Heart right ventricle (tissue), 16 donors: Measurements from ENCODE around the gene CTBP2. TPM values are rescaled to one million over a fixed set of nuclear protein-coding genes. Genes with fewer than 3 reads are reported as not detected.

Source experiments
- ATAC-seq, 8 donors: fragments of 200-7000 bp; cut with Tn5 transposase; one replicate each; pipeline ENCODE4 v1.9.1; 2020; ENCODE audit warnings: mild to moderate bottlenecking in 8 of 8, moderate library complexity in 8 of 8, moderate number of reproducible peaks in 1 of 8
- DNase-seq, 2 donors: peaks; one replicate each; pipeline ENCODE4 v3.0.0-alpha.2; 2020
- H3K27ac ChIP-seq, 10 donors: fragments of 200-600 bp; sonication (generic) in 2 of 10; one replicate each; pipeline versions ENCODE4 v1.5.0 to v1.8.0; 2020 to 2022; ENCODE audit warnings: mild to moderate bottlenecking in 3 of 10
- H3K27me3 ChIP-seq, 7 donors: fragments of 200-600 bp; one replicate each; pipeline ENCODE4 v1.8.0; 2021 to 2022; ENCODE audit warnings: mild to moderate bottlenecking in 2 of 7
- H3K36me3 ChIP-seq, 9 donors: fragments of 200-600 bp; sonication (generic) in 1 of 9; one replicate each; pipeline versions ENCODE4 v1.5.0 to v1.8.0; 2020 to 2022; ENCODE audit warnings: mild to moderate bottlenecking in 2 of 9
- H3K4me1 ChIP-seq, 9 donors: fragments of 200-600 bp; sonication (generic) in 1 of 9; one replicate each; pipeline versions ENCODE4 v1.5.0 to v1.8.0; 2020 to 2022; ENCODE audit warnings: mild to moderate bottlenecking in 4 of 9
- H3K4me3 ChIP-seq, 10 donors: fragments of 200-600 bp; sonication (generic) in 2 of 10; one replicate each; pipeline versions ENCODE4 v1.5.0 to v1.8.0; 2020 to 2022; ENCODE audit warnings: mild to moderate bottlenecking in 7 of 10, moderate library complexity in 2 of 10
- H3K9me3 ChIP-seq, 11 donors: fragments of 200-600 bp in 10 of 11; sonication (generic) in 2 of 11; one replicate each; pipeline versions ENCODE4 v1.5.0 to v1.8.0; 2013 to 2022; ENCODE audit warnings: mild to moderate bottlenecking in 2 of 11, control low read depth in 1 of 11, moderate library complexity in 1 of 11
- WGBS, 2 donors: extraction: QIAGEN DNeasy Blood & Tissue Kit; methylation state at CpG; one replicate each; pipeline ENCODE4 v1.1.7; 2013; ENCODE audit warnings: inconsistent platforms in 1 of 2; 5-methylcytosine and 5-hydroxymethylcytosine counted together
- intact Hi-C, 10 donors: fragments of 100-400 bp; cut with DNase I; formaldehyde crosslinking; loops; one replicate each; pipeline versions ENCODE4 v1.11.1 to v1.14.2; 2022
- polyA plus RNA-seq, 2 donors: library from polyadenylated mRNA; stranded (reverse); fragments of 200-250 nt; gene quantifications; one replicate each; pipeline ENCODE4 v1.2.3, GENCODE V29; 2013
- total RNA-seq, 10 donors: library from RNA; stranded (reverse); fragmentation: NEBNext Ultra II Directional in 3 of 10; extraction: Animal tissue kit (Norgen Biotek cat#: 25700) in 3 of 10; gene quantifications; one replicate each; pipeline versions ENCODE4 v1.2.1 to v1.2.4, GENCODE V29; 2021 to 2023
- TF ChIP-seq, protein P1 (sequence below), 9 donors: fragments of 200-600 bp; sonication (generic) in 2 of 9; IDR thresholded peaks; one replicate each; pipeline versions ENCODE4 v1.5.0 to v1.8.0; 2021 to 2022; ENCODE audit warnings: antibody characterized with exemption in 9 of 9, mild to moderate bottlenecking in 5 of 9, moderate library complexity in 1 of 9
- donor health status: Arrhythmogenic right ventricular cardiomyopathy.
- donor health status: ischemic (EF 13 %, LVEDD 7.1; RV severe dilation, severe dysfunction).
- donor health status: healthy with polysubstance abuse.
- donor health status: DM: no; HTN: yes; CAD: no.
- donor health status: DM: no; HTN: no; CAD: no.
- donor health status: ischemic (EF 25% LVEDD 6.9; RV normal size, moderate dysfunction).
- donor health status: ischemic (EF 25% LVEDD 5.7; RV mildly dilated, moderate dysfunction).
- donor health status: healthy.
- donor health status: DM: yes; HTN: yes; CAD: no.
- donor health status: Ischemic cardiomyopathy.
- donor health status: ischemic (EF 35%, LVEDD 5.7; RV mildly dilated, moderate dysfunction).
- donor health status: nonischemic (EF 11% LVEDD 7.7; RV severe dilation, severe dysfunction).
- donor health status: DM: yes; HTN: yes; CAD: no.
- donor health status: PGD.
- donor health status: ischemic (EF 29% LVEDD 5.4; RV normal size, mild dysfunction).
- donor health status: nonischemic (EF 23%, LVEDD 6.1; RV moderate dilation, normal function).

Gene CTBP2
- total and polyA plus RNA-seq, 12 donors, result 14.7 to 36.2 (median 26.0) TPM

DNA sequence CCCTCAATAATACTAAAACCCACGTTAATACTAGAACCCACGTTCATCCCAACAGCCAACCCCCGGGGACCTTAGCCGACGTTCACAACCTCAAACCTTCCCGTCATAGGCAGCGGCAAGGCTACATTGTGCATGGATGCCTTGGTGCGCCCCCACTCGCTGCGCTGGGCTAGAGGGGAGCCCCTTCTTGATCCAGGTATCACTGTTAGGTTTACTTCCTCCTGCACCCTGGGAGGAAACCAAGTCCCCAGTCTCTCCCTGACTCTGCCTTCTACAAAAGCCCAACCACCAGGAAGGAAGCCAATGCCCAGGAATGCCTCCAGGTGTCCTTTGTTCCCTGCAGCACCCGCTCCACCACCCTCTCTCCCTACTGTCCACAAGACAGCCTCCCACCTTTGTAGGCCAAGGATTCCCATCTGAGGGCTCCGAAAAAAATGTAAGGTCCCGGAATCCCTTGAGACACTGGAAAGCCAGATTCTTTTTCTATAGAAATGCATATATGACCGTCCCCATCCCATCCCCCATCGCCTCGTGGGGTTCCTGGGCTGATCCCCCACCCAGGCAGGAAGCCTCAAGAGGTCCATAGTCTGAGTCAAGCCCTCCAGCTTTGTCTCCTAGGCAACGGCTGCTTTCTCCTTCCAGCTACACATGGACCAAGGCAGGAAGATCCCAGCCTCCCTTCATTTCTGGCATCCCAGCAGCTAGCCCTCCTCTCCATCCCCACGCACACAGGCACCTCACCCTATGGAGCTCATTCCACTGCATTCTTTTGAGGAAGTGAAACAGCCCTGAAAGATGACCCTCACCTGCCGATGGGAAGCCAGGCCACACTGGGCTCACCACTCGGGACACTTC is 25.2 kb downstream of the CTBP2 start:
- peaks cover 0 to 39% (median 7%) of the 10 kb centered on the region in 9 donors for H3K36me3 ChIP-seq
- H3K27me3 ChIP-seq, result no peaks in the 10 kb centered on the region
- TF ChIP-seq, protein P1, sequence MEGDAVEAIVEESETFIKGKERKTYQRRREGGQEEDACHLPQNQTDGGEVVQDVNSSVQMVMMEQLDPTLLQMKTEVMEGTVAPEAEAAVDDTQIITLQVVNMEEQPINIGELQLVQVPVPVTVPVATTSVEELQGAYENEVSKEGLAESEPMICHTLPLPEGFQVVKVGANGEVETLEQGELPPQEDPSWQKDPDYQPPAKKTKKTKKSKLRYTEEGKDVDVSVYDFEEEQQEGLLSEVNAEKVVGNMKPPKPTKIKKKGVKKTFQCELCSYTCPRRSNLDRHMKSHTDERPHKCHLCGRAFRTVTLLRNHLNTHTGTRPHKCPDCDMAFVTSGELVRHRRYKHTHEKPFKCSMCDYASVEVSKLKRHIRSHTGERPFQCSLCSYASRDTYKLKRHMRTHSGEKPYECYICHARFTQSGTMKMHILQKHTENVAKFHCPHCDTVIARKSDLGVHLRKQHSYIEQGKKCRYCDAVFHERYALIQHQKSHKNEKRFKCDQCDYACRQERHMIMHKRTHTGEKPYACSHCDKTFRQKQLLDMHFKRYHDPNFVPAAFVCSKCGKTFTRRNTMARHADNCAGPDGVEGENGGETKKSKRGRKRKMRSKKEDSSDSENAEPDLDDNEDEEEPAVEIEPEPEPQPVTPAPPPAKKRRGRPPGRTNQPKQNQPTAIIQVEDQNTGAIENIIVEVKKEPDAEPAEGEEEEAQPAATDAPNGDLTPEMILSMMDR (IDR thresholded peaks at IDR 0.05), result no peak
- WGBS, 2 donors, result 86 to 87% methylated on average over 20 of the region's 20 CpGs
- H3K4me3 ChIP-seq, result no peak overlapping the region
- peaks cover 0 to 6% (median 0%) of the 10 kb centered on the region in 11 donors for H3K9me3 ChIP-seq
- DNase-seq, result no peak
- intact Hi-C loops, result loop anchor here in 2 of 10 donors (5.0 kb wide), 2 partner anchors 68 to 88 kb away; no protein-coding TSS in a partner anchor
- ATAC-seq, result no peak
- H3K27ac ChIP-seq, result no peak overlapping the region
- H3K4me1 ChIP-seq, result peaks cover 24 to 73% (median 52%) of the 10 kb centered on the region in 9 donors

DNA sequence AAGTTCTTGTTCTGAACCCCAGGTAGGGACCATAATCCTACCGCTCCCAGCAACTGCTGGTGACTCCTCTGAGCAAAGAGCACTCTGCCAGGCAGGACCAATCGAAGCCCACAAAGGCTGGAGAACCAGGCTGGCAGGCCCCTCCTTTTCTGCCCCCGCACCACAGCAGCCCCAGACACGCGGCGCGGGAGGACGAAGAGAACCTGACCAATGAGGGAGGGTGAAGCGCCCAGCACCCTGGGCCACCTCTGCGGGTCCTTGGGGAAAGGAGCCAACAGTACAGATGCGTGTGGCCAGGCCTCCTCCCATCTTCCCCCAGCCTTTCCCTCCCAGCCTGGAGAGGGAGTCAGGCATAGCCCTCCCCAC is 25.9 kb downstream of the CTBP2 start:
- no peak overlapping the region for H3K27ac ChIP-seq
- DNase-seq, result no peak
- 74 to 75% methylated on average over 11 of the region's 11 CpGs for WGBS, 2 donors
- intact Hi-C loops, result no loop called here
- H3K4me3 ChIP-seq, result no peak overlapping the region
- H3K27me3 ChIP-seq, result no peaks in the 10 kb centered on the region
- peaks cover 0 to 39% (median 7%) of the 10 kb centered on the region in 9 donors for H3K36me3 ChIP-seq
- ATAC-seq, result peak in 2 of 8 donors; percentile 9 to 35
- H3K4me1 ChIP-seq, result peaks cover 25 to 79% (median 56%) of the 10 kb centered on the region in 9 donors
- H3K9me3 ChIP-seq, result peaks cover 0 to 6% (median 0%) of the 10 kb centered on the region in 11 donors
- TF ChIP-seq, protein P1 (IDR thresholded peaks at IDR 0.05), result no peak

DNA sequence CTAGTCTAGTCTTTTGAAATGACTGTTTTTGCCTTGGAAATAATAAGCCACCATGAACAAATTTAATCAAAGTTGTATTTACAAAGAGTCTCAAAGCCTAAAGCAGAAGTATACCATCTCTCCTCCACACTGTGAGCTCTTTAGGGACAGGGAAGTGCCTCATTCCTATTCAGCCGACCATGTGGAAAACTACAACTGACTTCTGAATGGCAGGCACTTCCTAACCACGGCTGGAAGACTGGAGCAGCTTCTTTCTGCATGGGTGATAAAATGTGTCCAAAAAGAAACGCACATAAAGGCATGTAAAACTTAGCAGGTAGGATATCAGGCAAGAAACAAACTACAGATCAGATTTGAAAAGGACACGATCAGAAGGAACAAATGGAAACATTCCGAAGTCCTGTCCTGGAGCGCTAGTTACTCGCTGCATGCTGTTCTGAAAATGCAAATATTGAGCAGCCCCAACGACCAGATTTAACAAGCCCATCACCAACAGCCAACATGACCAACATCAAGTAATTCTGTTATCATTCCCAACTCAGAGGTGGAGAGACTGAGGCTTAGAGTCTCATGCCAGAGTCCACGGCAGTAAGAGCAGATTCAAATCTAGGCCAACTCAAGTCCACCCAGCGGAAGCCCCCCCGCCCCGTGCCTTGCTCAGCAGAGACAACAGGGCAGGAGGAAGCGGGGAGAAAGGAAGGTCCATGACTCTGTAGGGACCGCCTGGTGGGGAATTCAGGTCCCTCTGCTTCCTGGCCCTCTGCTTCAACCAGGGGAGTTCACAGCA is 26.5 kb downstream of the CTBP2 start:
- TF ChIP-seq, protein P1 (IDR thresholded peaks at IDR 0.05), result no peak
- H3K27ac ChIP-seq, result peak overlapping the region in 1 of 10 donors; percentile 6
- peaks cover 28 to 82% (median 59%) of the 10 kb centered on the region in 9 donors for H3K4me1 ChIP-seq
- peaks cover 0 to 44% (median 7%) of the 10 kb centered on the region in 9 donors for H3K36me3 ChIP-seq
- intact Hi-C loops, result no loop called here
- ATAC-seq, result peak in 1 of 8 donors; percentile 3
- H3K27me3 ChIP-seq, result no peaks in the 10 kb centered on the region
- WGBS, 2 donors, result 74% methylated on average over 14 of the region's 14 CpGs
- no peak overlapping the region for H3K4me3 ChIP-seq
- peaks cover 0 to 6% (median 0%) of the 10 kb centered on the region in 11 donors for H3K9me3 ChIP-seq
- DNase-seq, result no peak

DNA sequence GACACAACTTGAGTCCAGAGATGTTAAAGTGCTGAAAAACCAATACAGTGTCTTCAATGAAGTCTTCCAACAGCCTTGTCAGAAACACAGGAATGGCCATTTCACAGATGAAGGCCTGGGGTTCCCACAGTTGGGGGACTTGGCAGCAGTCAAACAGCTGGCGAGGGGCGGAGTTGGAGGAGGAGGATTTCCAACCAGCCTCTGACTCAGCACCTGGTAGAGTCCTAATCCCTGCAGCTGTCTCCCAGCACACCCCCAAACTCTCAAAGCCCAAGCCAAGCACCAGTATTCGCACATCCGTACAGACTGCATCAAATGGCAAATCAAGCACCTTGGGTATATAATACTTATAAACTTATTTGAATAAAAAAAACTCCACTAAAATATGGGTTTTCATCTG is 28.0 kb downstream of the CTBP2 start:
- 96 to 98% methylated on average over 4 of the region's 4 CpGs for WGBS, 2 donors

More for the DNA sequence above, 28.0 kb downstream of the CTBP2 start:
- ATAC-seq (no peak), DNase-seq (no peak)
- Histone ChIP-seq H3K27me3 (no peaks in the 10 kb centered on the region), H3K27ac (no peak overlapping the region), H3K36me3 (peaks cover 0 to 43% (median 7%) of the 10 kb centered on the region in 9 donors), H3K4me3 (no peak overlapping the region), H3K4me1 (peaks cover 19 to 82% (median 57%) of the 10 kb centered on the region in 9 donors), H3K9me3 (peaks cover 0 to 6% (median 0%) of the 10 kb centered on the region in 11 donors)
- intact Hi-C loops, result no loop called here
- TF ChIP-seq, protein P1 (IDR thresholded peaks at IDR 0.05), result no peak
